AG08395 (cell line): ENCODE results near the gene SRGAP2.
"Not testable (repeated sequence)": the region's sequence is repeated elsewhere in the genome, so short reads cannot be mapped to it uniquely, and the experiment has no call there.

Source experiments
- DNase-seq: peaks from one replicate; pipeline ENCODE4 v3.0.0; 2012; ENCODE audit warnings: mixed read lengths, low spot score

SRGAP2 gene

DNA sequence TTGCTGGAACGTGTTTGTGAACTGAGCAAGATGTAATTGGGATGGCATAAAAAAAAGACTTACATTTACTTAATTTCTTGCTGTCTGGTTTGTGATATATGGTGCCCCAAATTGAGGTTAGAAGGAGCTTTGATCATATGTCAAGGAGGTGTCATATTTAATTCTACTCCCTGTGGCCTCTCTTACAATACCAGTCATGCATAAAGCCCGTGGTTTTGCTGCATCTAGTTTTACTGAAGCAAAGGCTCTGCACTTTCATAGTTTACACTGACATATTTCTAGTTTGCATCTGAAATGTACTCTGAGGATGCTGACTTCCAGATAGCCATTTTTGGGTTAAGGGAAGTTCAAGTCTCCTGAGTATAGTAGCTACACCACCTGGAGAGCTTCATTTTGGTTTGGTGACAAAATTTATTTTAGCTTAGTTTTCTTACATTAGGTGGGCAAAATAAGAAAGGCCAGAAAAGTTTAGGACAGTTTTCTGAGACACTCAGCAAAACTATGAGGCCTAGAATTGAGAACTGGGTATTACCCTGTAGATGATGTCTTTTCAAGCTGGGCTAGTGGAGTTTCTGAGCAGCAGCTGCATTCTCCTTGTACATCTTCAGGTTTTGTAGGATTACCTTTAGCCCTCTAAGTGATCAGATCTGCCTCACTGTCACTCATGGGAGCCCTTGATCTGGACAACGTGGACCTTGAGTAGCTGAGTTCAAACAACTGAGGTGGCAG is 47.8 kb downstream of the SRGAP2 start:
- DNase-seq, result not testable (repeated sequence)

DNA sequence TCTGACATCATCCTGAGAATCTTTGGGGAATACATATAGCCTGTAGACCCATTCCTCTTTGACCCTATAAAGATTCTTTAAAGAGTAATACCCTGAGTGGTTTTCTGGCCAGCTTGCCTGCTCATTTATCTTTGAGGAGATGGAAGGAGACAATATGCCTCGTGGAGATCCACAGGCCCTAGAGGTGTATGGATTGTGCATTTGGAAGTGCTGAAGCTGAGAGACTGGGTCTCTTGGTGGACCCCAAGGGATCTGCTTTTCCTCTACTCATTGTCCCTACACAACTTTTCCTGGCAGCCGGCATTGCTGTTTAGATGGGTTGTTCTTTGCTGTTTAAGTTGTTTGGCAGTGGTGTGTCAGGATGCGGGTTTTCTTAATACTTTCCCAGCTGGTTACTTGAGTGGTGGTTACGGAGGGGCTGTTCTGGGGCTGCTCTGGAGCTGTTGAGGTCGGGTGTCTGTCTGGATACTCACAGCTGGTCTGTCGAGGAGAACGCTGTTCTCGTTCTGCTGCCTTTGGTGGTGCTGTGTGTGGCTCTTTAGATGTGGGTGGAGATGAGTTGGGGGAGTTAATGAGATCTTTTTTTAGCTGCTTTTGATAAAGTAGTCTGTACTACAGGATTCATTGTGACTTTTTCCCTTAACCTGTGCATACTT is 49.5 kb downstream of the SRGAP2 start:
- DNase-seq, result peak; percentile 1
